ENCODE data around the gene OLFML2A. TPM values are rescaled to one million over a fixed set of nuclear protein-coding genes. Genes with fewer than 3 reads are reported as not detected.
A peak's percentile ranks its signal among the peaks of the same experiment; 100 is the strongest.

OLFML2A gene
- total RNA-seq, 1 donor: 29.7 TPM

- no peak for TF ChIP-seq CTCF (IDR thresholded peaks at IDR 0.05; ENCODE audit: extremely low read depth, low read depth, low read length)
- no peaks in the 10 kb centered on the region for H3K36me3 ChIP-seq (ENCODE audit: insufficient read depth, low read length)
- H3K4me2 ChIP-seq (ENCODE audit: insufficient read depth, low read length): no peak overlapping the region
- no peaks in the 10 kb centered on the region for H3K4me1 ChIP-seq (ENCODE audit: insufficient read depth, low read length)
- no peak overlapping the region for H3K27ac ChIP-seq (ENCODE audit: low read depth, low read length)
- H3K79me2 ChIP-seq (ENCODE audit: insufficient read depth, low read length): no peaks in the 10 kb centered on the region
- no peaks in the 10 kb centered on the region for H3K27me3 ChIP-seq (ENCODE audit: insufficient read depth, low read length)
- peak; percentile 54 for DNase-seq (ENCODE audit: insufficient read length, low spot score, missing footprints)
- H3K4me3 ChIP-seq (ENCODE audit: insufficient read depth, low read length): no peak overlapping the region
- no peak overlapping the region for H2AFZ ChIP-seq (ENCODE audit: low read length)
- no peaks in the 10 kb centered on the region for H3K9me3 ChIP-seq (ENCODE audit: low read depth, low read length)
- no peaks in the 10 kb centered on the region for H4K20me1 ChIP-seq (ENCODE audit: insufficient read depth, low read length)
These were observed 20.6 kb downstream of the OLFML2A start for GRCh38 chr9:124797343-124798103.

GRCh38 chr9:124799274-124800006 is 22.5 kb downstream of the OLFML2A start:
- DNase-seq (ENCODE audit: insufficient read length, low spot score, missing footprints): no peak
- H3K4me1 ChIP-seq (ENCODE audit: insufficient read depth, low read length): no peaks in the 10 kb centered on the region
- H3K36me3 ChIP-seq (ENCODE audit: insufficient read depth, low read length): no peaks in the 10 kb centered on the region
- H3K4me2 ChIP-seq (ENCODE audit: insufficient read depth, low read length): no peak overlapping the region
- no peak overlapping the region for H3K4me3 ChIP-seq (ENCODE audit: insufficient read depth, low read length)
- no peak overlapping the region for H3K27ac ChIP-seq (ENCODE audit: low read depth, low read length)
- no peaks in the 10 kb centered on the region for H3K9me3 ChIP-seq (ENCODE audit: low read depth, low read length)
- no peaks in the 10 kb centered on the region for H3K79me2 ChIP-seq (ENCODE audit: insufficient read depth, low read length)
- no peak for TF ChIP-seq CTCF (IDR thresholded peaks at IDR 0.05; ENCODE audit: extremely low read depth, low read depth, low read length)
- no peaks in the 10 kb centered on the region for H3K27me3 ChIP-seq (ENCODE audit: insufficient read depth, low read length)
- no peaks in the 10 kb centered on the region for H4K20me1 ChIP-seq (ENCODE audit: insufficient read depth, low read length)
- H2AFZ ChIP-seq (ENCODE audit: low read length): no peak overlapping the region

GRCh38 chr9:124800306-124801259 is 23.6 kb downstream of the OLFML2A start:
- H3K79me2 ChIP-seq (ENCODE audit: insufficient read depth, low read length): no peaks in the 10 kb centered on the region
- H3K4me1 ChIP-seq (ENCODE audit: insufficient read depth, low read length): no peaks in the 10 kb centered on the region
- H3K4me2 ChIP-seq (ENCODE audit: insufficient read depth, low read length): peak overlapping the region; percentile 20
- TF ChIP-seq CTCF (IDR thresholded peaks at IDR 0.05; ENCODE audit: extremely low read depth, low read depth, low read length): no peak
- no peaks in the 10 kb centered on the region for H4K20me1 ChIP-seq (ENCODE audit: insufficient read depth, low read length)
- H3K27me3 ChIP-seq (ENCODE audit: insufficient read depth, low read length): no peaks in the 10 kb centered on the region
- H3K9me3 ChIP-seq (ENCODE audit: low read depth, low read length): no peaks in the 10 kb centered on the region
- no peak overlapping the region for H3K4me3 ChIP-seq (ENCODE audit: insufficient read depth, low read length)
- no peak for DNase-seq (ENCODE audit: insufficient read length, low spot score, missing footprints)
- peak overlapping the region; percentile 17 for H2AFZ ChIP-seq (ENCODE audit: low read length)
- H3K27ac ChIP-seq (ENCODE audit: low read depth, low read length): no peak overlapping the region
- no peaks in the 10 kb centered on the region for H3K36me3 ChIP-seq (ENCODE audit: insufficient read depth, low read length)
